PC-3 (cell line): ENCODE measurements around the gene FGF12. TPM values are rescaled to one million over a fixed set of nuclear protein-coding genes. Genes with fewer than 3 reads are reported as not detected.

Experiments
- ATAC-seq: fragments of 200-7000 bp; cut with Tn5 transposase; 2 replicates; pipeline ENCODE4 v1.9.1; 2020; ENCODE audit warnings: mild to moderate bottlenecking, moderate library complexity
- BruUV-seq: library from RNA; stranded (reverse); fragments of 400-500 nt; replicated peaks from 2 replicates; lab custom pipeline; 2021; lab: Mats Ljungman, UMichigan
- CTCF ChIA-PET: fragments of 300-600 bp; sonication (Branson Sonifier 250); formaldehyde crosslinking; loops from one replicate; lab custom pipeline; 2022; ENCODE audit warnings: antibody characterized with exemption; lab: Charles Lee
- POLR2A ChIA-PET: fragments of 300-600 bp; sonication (Branson Sonifier 250); formaldehyde crosslinking; loops from one replicate; lab custom pipeline; 2022; ENCODE audit warnings: antibody characterized with exemption; ENCODE audit not compliant: unreplicated experiment; lab: Charles Lee
- DNase-seq: peaks from one replicate; pipeline ENCODE4 v3.0.0-alpha.2; 2015
- H2AFZ ChIP-seq: fragments of 300-600 bp; sonication (generic); 2 replicates; pipeline ENCODE4 v1.6.0; 2016; ENCODE audit warnings: antibody characterized with exemption, low read length
- H3F3A ChIP-seq: fragments of 300-600 bp; sonication (generic); one replicate; pipeline ENCODE4 v1.6.0; 2017; ENCODE audit warnings: antibody characterized with exemption, low read length, control low read depth, mild to moderate bottlenecking; ENCODE audit not compliant: unreplicated experiment
- H3K27ac ChIP-seq: fragments of 300-600 bp; sonication (generic); 2 replicates; pipeline ENCODE4 v1.5.1; 2016; ENCODE audit warnings: mild to moderate bottlenecking, low read length
- H3K27me3 ChIP-seq: fragments of 300-600 bp; sonication (generic); 2 replicates; pipeline ENCODE4 v1.6.1; 2016; ENCODE audit warnings: low read length, mixed read lengths
- H3K36me3 ChIP-seq: fragments of 300-600 bp; sonication (generic); 2 replicates; pipeline ENCODE4 v1.6.1; 2016; ENCODE audit warnings: low read depth, mixed run types, low read length, mixed read lengths
- H3K4me1 ChIP-seq: fragments of 300-600 bp; sonication (generic); 2 replicates; pipeline ENCODE4 v1.5.1; 2016; ENCODE audit warnings: low read length; ENCODE audit not compliant: insufficient read depth
- H3K4me2 ChIP-seq: fragments of 300-600 bp; sonication (generic); 2 replicates; pipeline ENCODE4 v1.6.0; 2016; ENCODE audit warnings: low read length
- H3K4me3 ChIP-seq: fragments of 300-600 bp; sonication (generic); 2 replicates; pipeline ENCODE4 v1.5.1; 2016; ENCODE audit warnings: mild to moderate bottlenecking, low read length, mixed read lengths
- H3K79me2 ChIP-seq: fragments of 300-600 bp; sonication (generic); 2 replicates; pipeline ENCODE4 v1.6.1; 2017; ENCODE audit warnings: low read length, mixed read lengths
- H3K9ac ChIP-seq: fragments of 300-600 bp; sonication (generic); 2 replicates; pipeline ENCODE4 v1.6.0; 2016; ENCODE audit warnings: mild to moderate bottlenecking, low read length
- H3K9me2 ChIP-seq: fragments of 300-600 bp; sonication (generic); replicated peaks from 2 replicates; pipeline ENCODE4 v1.6.1; 2016; ENCODE audit warnings: mixed run types, low read length, mixed read lengths
- H3K9me3 ChIP-seq: fragments of 300-600 bp; sonication (generic); 2 replicates; pipeline ENCODE4 v1.6.1; 2016; ENCODE audit warnings: low read length, mixed read lengths
- H4K20me1 ChIP-seq: fragments of 300-600 bp; sonication (generic); 2 replicates; pipeline ENCODE4 v1.6.1; 2016; ENCODE audit warnings: low read length, mixed read lengths
- CTCF ChIP-seq: fragments of 300-600 bp; sonication (generic); conservative IDR thresholded peaks from 2 replicates; pipeline ENCODE4 v1.5.1; 2017; ENCODE audit warnings: antibody characterized with exemption, low read depth, mild to moderate bottlenecking, low read length
- EZH2 ChIP-seq: fragments of 300-600 bp; sonication (generic); IDR thresholded peaks from one replicate; pipeline ENCODE4 v1.6.1; 2017; ENCODE audit warnings: antibody characterized with exemption, mild to moderate bottlenecking, low read length; ENCODE audit not compliant: unreplicated experiment
- EZH2phosphoT487 ChIP-seq: fragments of 300-600 bp; sonication (generic); IDR thresholded peaks from 2 replicates; pipeline ENCODE4 v1.6.1; 2018; ENCODE audit warnings: mild to moderate bottlenecking, antibody characterized with exemption, low read length, borderline replicate concordance
- intact Hi-C: fragments of 100-400 bp; cut with micrococcal nuclease; formaldehyde crosslinking; loops from 2 replicates; pipeline ENCODE4 v1.9.0; 2023
- total RNA-seq: library from RNA; depleted of rRNA; stranded (reverse); fragments of >200 nt; gene quantifications from 2 replicates; pipeline ENCODE4 v1.2.3, GENCODE V29; 2014

FGF12 gene
- total RNA-seq, 1 experiment from 2014 or later, result not detected

GRCh38 chr3:192371870-192372400 lies 355.4 kb downstream of the FGF12 start:
- H2AFZ ChIP-seq, result no peak overlapping the region
- no peaks in the 10 kb centered on the region for H3F3A ChIP-seq
- H3K36me3 ChIP-seq, result no peaks in the 10 kb centered on the region
- H3K27ac ChIP-seq, result no peak overlapping the region
- intact Hi-C loops, result no loop called here
- no peaks in the 10 kb centered on the region for H4K20me1 ChIP-seq
- DNase-seq (no peak), ATAC-seq (no peak)
- H3K4me1 ChIP-seq, result no peaks in the 10 kb centered on the region
- H3K4me2 ChIP-seq, result no peak overlapping the region
- H3K79me2 ChIP-seq, result no peaks in the 10 kb centered on the region
- H3K9me2 ChIP-seq, result no peaks in the 10 kb centered on the region
- no peaks in the 10 kb centered on the region for H3K9me3 ChIP-seq
- peaks cover 39% of the 10 kb centered on the region for H3K27me3 ChIP-seq
- no peak overlapping the region for H3K4me3 ChIP-seq
- no TSS peak for BruUV-seq
- H3K9ac ChIP-seq, result no peak overlapping the region
- POLR2A ChIA-PET, result no interaction called here
- CTCF ChIA-PET, result no interaction called here
- no peak for TF ChIP-seq EZH2phosphoT487
- no peak for TF ChIP-seq CTCF
- TF ChIP-seq EZH2, result no peak

- TF ChIP-seq EZH2 (no peak), CTCF (no peak), EZH2phosphoT487 (no peak)
- Histone ChIP-seq H4K20me1 (no peaks in the 10 kb centered on the region), H3K36me3 (no peaks in the 10 kb centered on the region), H2AFZ (no peak overlapping the region), H3K9ac (no peak overlapping the region), H3K4me1 (no peaks in the 10 kb centered on the region), H3K79me2 (no peaks in the 10 kb centered on the region), H3K9me2 (no peaks in the 10 kb centered on the region), H3K4me2 (no peak overlapping the region), H3K27ac (no peak overlapping the region), H3K9me3 (no peaks in the 10 kb centered on the region), H3K27me3 (peaks cover 37% of the 10 kb centered on the region), H3F3A (no peaks in the 10 kb centered on the region), H3K4me3 (no peak overlapping the region)
- ChIA-PET CTCF (no interaction called here), POLR2A (no interaction called here)
- intact Hi-C loops, result no loop called here
- DNase-seq, result no peak
- no peak for ATAC-seq
- BruUV-seq, result no TSS peak
Measured at GRCh38 chr3:192367616-192368015, 359.7 kb downstream of the FGF12 start.

GRCh38 chr3:192366916-192367315 lies 360.4 kb downstream of the FGF12 start:
- Histone ChIP-seq H4K20me1 (no peaks in the 10 kb centered on the region), H3F3A (no peaks in the 10 kb centered on the region), H3K79me2 (no peaks in the 10 kb centered on the region), H2AFZ (no peak overlapping the region), H3K4me3 (no peak overlapping the region), H3K9me3 (no peaks in the 10 kb centered on the region), H3K27ac (no peak overlapping the region), H3K9ac (no peak overlapping the region), H3K4me2 (no peak overlapping the region), H3K9me2 (no peaks in the 10 kb centered on the region), H3K4me1 (no peaks in the 10 kb centered on the region), H3K36me3 (no peaks in the 10 kb centered on the region), H3K27me3 (peaks cover 30% of the 10 kb centered on the region)
- BruUV-seq, result no TSS peak
- no peak for TF ChIP-seq EZH2phosphoT487
- TF ChIP-seq CTCF, result no peak
- no peak for TF ChIP-seq EZH2
- intact Hi-C loops, result no loop called here
- DNase-seq, result no peak
- ATAC-seq, result no peak
- CTCF ChIA-PET, result no interaction called here
- POLR2A ChIA-PET, result no interaction called here
